NCI-H2029 treated with DMSO at 0.1 percent for 48 hours (cell line): ENCODE data around the gene NTHL1.

ENCODE experiments used
- DNase-seq: peaks from one replicate; lab custom pipeline; 2025; lab: John Stamatoyannopoulos, UW

Gene NTHL1

DNA sequence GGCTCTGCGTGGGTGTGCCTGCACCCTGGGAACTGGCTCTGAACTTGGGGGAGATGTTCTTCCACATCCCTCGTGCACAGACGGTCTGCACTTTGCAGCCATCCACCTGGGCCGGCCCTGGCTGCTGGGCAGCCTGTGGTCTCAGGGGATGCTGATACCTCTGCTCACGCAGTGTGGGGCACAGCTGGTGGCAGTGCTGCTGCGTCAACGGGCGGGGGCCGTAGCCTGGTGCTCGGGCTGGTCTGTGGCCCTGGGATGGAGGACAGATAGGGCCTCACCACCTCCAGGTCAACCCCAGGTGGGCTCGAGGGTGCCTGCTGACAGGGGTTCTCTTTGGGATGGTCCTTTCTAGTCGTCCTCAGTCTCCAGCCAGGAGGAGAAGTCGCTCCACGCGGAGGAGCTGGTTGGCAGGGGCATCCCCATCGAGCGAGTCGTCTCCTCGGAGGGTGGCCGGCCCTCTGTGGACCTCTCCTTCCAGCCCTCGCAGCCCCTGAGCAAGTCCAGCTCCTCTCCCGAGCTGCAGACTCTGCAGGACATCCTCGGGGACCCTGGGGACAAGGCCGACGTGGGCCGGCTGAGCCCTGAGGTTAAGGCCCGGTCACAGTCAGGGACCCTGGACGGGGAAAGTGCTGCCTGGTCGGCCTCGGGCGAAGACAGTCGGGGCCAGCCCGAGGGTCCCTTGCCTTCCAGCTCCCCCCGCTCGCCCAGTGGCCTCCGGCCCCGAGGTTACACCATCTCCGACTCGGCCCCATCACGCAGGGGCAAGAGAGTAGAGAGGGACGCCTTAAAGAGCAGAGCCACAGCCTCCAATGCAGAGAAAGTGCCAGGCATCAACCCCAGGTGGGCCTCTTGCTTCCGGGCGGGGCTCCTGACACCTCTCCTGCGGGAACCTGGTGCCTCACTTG lies 36.5 kb upstream of the NTHL1 start:
- no peak for DNase-seq

DNA sequence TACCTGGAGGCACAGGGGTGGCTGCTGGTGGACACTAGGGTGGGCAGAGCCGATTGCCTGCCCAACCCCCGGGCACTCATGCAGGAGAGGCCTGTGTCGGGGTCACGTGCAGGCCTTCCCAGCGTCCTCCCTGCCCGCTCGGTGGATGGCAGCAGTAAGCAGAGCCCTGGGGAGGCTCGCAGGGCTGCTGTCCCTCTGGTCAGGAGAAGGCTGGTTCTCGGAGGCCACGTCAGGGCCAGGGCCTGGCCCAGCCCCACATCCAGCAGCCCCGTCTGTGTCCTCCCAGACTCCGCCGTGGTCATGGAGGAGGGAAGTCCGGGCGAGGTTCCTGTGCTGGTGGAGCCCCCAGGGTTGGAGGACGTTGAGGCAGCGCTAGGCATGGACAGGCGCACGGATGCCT lies 35.8 kb upstream of the NTHL1 start:
- no peak for DNase-seq

GRCh38 chr16:2082983-2083364 lies 35.3 kb upstream of the NTHL1 start:
- no peak for DNase-seq

DNA sequence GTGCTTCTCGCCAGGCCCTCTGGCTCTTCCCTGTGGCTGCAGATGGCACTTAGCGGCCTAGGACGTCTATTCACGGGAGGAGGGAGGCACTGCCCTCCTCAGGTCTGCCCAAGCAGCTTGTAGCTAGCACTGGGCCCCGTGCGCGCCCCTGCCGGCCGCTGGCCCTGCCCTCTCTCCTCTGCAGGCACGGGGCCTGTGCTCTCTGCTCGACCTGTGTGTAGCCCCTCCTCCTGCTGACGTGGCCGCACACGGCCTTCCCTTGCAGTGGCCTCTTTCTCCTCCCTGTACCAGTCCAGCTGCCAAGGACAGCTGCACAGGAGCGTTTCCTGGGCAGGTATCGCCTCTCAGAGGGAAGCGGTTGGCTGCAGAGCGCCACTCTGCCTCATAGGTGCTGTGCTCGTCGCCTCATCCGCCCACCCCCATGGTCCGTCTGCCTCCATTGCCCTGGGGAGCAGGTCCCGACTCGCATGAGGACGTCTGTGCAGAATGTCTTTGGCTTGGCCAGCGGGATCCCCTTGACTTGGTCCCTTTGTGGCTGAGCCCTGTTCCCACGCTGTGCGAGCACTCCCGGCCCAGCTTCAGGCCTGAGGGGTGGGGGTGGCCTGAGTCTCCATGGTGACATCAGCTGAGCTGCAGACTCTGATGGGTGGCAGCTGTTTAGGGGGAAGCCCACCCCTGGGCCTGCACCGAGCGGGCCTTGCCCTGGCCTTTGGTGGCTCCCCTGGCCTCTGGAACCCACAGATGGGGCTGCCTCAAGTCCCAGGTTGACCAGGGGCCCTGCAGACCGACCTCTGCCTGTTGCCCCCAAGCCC lies 34.7 kb upstream of the NTHL1 start:
- no peak for DNase-seq

DNA sequence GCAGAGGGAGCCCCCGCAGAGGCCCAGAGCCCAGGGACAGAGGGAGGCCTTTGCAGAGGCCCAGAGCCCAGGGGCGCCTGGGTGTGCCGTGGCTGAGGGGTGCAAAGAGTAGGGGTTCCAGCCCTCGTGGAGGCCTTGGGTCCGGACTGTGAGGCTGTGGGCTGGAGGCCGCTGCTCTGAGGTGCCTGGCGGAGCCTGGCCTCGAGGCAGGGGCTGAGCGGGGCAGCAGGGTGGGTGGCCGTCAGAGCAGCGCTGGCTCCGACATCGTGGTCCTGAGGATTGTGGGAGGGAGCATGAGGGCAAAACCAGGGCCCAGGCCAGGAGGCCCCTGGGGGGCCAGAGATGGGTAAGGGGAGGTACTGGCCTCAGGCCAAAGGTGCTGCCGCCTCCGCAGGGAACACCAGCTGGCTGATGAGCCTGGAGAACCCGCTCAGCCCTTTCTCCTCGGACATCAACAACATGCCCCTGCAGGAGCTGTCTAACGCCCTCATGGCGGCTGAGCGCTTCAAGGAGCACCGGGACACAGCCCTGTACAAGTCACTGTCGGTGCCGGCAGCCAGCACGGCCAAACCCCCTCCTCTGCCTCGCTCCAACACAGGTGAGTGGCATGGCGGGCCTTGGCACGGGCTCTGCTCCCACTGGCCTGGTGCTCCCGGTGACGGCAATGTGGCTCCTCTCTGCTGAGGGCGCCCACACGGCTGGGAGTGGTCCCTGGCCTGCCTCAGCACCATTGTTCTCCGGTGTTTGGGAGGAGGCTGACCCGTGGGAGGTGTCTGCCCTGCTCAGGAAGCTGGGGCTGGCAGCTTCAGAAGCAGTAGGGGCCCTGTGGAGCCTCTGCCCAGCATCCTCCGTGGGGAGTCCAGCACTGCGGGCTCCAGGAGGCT lies 33.8 kb upstream of the NTHL1 start:
- no peak for DNase-seq

DNA sequence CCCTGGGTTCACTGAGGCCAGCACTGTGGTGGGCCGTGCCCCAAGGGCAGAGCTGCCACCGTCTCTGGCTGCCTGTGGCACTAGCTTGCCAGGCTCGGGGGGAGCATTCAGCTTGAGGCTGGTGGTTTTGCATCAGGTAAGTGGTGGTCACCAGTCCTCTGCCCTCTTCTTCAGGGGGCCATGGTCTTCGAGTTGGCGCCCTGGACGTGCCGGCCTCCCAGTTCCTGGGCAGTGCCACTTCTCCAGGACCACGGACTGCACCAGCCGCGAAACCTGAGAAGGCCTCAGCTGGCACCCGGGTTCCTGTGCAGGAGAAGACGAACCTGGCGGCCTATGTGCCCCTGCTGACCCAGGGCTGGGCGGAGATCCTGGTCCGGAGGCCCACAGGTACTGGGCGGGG lies 32.4 kb upstream of the NTHL1 start:
- DNase-seq: no peak

GRCh38 chr16:2079311-2079800 lies 31.7 kb upstream of the NTHL1 start:
- DNase-seq: no peak

GRCh38 chr16:2078691-2079090 lies 31.1 kb upstream of the NTHL1 start:
- no peak for DNase-seq

DNA sequence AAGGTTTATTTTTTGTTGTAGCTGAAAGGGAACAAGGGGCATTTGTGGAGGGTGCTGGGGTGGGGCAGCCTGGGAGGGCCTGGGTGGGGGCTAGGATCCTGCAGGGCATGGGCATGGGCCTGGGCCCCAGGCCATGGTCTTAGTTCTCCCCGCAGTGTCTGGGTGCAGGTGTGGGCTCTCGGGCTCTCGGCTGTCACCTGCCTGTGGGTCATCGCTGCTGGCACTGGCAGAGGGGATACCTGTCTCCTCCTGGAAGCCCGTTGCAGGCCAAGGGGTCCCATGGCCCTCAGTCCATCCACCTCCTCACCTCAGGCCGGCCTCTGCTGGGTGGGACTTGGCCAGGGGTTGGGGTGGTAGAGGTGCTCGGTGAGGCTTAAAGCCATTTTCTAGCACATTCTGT lies 30.5 kb upstream of the NTHL1 start:
- no peak for DNase-seq

DNA sequence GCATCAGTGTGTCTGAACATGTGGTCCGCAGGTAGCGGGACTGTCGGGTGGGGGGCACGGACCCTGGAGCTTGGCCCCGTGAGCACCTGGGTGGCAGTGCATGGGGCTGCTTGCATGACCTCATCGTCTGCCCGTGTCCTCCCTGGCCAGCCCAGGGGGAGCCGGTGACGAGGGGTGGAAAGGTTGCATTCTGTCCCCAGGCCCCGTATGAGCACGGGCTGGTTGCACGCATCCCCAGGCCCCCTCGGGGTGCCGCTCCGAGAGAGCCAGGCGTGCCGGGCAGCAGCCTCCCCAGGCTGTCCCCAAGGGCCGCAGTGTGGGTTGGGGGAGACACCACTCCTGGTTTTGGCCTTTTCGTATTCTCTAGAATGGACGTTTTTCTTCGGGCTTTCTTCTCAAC lies 30.1 kb upstream of the NTHL1 start:
- no peak for DNase-seq

DNA sequence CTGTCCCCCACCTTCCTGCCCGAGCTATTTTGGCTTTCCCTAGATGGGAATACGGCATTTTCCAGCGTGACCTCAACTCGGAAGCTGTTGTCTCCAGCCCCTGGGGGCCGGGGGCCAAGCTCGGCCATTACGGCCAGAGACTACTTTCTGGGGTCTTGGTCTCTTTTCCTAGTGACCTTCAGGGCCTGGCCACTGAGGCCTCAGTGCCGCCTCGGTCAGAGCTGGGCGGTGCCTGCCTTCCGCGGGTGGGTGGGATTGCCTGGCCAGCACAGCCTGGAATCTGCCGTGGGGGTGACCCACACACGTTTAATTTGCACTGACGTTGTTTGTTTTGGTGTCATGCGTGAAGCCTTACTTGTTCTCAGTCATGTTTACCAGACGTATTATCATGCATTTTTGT lies 29.4 kb upstream of the NTHL1 start:
- no peak for DNase-seq

GRCh38 chr16:2076072-2076865 lies 28.6 kb upstream of the NTHL1 start:
- DNase-seq: no peak

DNA sequence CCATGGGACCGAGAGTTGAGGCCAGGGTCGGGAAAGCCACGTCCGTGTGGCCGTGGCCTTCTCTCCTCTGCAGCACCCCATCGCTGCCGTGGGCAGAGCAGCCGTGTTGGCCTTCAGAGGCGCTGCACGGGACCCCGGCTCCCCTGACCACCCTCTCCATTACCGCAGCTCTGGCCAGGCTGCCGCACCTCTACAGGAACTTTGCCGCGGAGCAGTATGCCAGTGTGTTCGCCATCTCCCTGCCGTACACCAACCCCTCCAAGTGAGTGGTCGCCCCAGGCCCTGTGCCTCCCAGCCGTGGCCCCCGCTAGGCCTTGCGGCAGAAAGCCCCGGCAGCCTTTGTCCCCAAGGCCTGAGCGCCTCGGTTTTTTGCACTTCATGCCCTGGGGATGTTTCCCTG lies 28.0 kb upstream of the NTHL1 start:
- no peak for DNase-seq

DNA sequence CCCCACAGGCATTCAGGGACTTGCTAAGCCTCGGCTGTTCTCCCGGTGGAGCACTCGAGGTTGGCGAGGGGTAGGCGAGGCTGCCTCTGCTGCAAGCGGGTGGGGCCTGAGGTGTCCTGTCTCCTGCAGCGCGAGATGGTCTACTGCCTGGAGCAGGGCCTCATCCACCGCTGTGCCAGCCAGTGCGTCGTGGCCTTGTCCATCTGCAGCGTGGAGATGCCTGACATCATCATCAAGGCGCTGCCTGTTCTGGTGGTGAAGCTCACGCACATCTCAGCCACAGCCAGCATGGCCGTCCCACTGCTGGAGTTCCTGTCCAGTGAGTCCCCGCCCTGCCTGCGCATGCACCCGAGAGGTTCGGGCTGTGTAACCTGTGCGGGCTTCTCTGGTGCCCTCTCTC lies 26.4 kb upstream of the NTHL1 start:
- DNase-seq: no peak

DNA sequence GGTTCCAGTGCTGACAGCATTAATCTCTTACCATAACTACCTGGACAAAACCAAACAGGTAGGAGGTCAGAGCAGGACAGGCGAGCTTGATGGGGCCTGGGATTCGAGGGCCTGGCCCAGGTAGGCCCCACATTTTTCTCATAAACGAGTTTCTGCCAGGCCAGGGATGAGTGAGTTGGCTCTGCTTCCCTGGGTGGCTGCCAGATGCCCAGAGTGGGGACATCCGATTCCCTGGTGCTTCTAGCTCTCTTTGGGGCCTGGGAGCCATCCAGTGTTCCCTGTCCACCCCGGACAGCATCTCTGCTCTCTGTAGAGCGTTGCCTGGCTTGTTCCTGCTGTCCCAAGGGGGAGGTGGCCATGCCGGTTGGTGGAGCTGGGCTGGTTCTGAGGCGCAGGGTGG lies 25.3 kb upstream of the NTHL1 start:
- DNase-seq: no peak

DNA sequence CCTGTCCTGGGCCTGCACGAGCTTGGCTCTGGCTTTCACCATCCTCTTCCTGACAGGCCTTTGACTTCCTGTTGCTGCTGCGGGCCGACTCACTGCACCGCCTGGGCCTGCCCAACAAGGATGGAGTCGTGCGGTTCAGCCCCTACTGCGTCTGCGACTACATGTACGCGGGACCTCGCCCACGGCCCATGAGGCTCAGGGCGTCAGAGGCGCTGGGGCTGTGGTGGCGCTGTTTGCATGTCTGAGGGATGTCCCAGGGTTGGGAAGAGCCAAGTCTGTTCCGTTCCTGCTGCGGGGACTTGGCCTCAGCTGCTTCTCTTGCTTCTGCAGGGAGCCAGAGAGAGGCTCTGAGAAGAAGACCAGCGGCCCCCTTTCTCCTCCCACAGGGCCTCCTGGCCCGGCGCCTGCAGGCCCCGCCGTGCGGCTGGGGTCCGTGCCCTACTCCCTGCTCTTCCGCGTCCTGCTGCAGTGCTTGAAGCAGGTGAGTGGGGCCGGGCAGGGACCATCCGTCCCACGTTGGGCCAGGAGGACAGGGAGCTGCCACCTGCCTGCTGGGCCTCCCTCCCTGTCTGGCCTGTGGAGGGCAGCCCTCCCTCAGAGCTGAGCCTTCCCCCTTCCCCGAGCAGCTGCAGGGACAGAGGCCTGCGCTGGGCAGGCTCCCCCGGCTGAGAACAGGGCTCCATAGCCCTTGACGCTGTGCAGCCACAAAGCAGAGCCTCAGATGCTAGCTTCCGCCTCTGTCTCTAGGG lies 24.0 kb upstream of the NTHL1 start:
- DNase-seq: no peak

DNA sequence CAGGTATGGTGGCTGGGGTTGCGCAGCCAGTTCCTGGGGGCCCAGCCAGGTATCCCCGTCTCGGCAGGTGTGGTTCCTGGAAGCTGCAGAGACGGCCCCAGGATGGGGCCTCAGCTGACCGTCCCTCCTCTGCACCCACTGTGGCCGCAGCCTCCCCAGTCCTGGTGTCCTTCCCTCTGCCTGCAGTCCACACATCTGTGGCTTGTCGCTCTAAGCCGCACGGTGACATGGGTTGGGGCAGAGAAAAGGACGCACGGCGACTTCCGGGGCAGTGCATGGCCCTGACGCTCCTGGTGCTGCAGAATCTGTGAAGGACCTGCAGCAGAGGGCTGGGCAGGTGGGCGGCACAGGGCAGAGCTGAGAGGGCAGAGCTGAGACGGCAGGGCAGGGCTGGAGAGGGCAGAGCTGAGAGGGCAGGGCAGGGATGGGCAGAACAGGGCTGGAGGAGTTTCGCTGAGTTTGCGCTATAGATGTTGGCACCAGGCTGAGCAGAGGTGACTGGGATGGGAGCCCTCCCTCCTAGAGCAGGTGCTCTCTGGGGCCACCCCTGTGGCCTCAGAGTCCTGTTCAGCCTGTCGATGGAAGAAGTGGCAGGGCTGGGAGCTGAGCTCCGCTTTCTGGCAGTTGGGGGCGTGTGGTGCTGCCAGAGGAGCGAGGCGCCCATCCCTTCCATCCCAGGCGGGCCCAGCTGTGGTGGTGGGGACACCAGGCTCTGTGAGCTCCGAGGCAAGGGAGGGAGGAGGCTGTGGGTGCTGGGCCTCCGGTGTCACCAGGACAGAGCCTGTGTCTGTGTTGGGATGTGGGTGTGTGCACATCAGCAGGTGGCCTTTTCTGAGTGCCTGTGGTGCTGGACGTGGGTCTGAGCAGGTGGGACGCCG lies 23.2 kb upstream of the NTHL1 start:
- DNase-seq: no peak

DNA sequence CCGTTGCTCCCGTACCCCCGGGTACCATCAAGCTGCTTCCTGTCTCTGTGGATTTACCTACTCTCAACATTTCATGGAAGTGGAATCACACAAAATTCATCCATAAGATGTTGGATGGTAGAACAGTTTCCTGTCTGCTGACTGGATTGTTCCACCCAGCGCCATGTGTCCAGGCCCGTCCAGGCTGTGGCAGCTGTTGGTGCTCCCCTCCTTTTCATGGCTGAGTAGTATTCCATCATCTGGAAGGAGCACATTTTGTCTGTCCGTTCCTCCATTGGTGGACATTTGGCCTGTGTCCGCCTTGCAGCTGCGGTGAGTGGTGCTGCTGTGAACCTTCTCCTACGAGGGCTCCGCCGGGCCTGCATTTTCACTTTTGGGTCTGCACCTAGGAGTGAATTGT lies 18.5 kb upstream of the NTHL1 start:
- DNase-seq: no peak

GRCh38 chr16:2064368-2064945 lies 16.8 kb upstream of the NTHL1 start:
- no peak for DNase-seq
